Measurements from ENCODE around the gene SLC37A1. TPM values are rescaled to one million over a fixed set of nuclear protein-coding genes. Genes with fewer than 3 reads are reported as not detected.

The SLC37A1 gene
- total and polyA plus RNA-seq, 4 donors, result 2.0 to 7.2 (median 4.3) TPM

DNA sequence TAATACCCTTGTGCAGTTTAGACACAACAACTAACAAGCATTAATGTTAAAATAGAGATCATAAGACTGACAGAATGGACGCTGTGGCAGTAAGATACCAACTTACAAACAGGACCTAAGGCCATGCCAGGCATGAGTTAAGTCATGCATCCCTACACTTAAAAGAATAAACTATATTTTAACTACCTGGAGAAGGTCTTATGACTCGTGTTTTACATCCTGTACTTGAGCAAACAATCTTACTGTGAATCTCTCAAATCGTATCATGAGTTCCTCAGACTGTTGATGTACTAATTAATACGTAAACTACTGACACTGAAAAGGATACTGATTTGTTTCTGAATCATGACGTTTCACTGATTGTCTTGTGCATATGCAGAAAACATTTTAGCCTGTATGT lies 15.6 kb upstream of the SLC37A1 start (continued):
- no peak for TF ChIP-seq TAF1 (conservative IDR thresholded peaks at IDR 0.05)

DNA sequence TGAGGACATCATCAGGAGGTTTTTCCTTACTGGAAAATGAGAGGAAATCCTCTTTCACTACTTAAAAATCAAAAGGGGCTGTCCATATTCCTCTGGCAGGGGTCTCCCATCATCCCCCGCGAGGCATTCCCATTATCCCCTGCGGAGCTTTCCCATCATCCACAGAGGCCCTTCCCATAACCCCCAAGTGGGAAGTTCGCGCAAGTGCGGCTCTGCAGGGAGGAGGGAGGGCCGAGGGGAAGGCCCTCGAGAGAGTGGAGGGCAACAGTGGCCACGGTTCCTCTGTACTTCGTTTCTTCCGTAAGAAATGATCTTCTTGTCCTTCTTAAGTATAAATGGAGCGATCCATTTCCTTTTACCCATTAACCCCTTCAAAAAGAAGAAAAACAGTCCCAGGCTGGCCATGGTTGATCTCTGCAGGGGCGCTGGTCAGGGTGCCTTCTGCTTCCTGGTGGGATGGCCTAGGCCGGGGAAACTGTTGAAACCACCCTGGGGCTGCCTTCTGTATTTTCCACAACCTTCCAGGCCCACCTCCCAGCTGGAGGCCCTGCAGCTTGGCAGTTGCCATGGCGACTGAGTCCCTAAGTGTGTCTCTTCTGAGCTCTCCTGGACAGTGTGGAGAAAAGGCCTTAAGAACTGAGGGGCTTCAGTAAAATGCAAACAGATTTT lies 14.1 kb upstream of the SLC37A1 start:
- TF ChIP-seq, protein P1, sequence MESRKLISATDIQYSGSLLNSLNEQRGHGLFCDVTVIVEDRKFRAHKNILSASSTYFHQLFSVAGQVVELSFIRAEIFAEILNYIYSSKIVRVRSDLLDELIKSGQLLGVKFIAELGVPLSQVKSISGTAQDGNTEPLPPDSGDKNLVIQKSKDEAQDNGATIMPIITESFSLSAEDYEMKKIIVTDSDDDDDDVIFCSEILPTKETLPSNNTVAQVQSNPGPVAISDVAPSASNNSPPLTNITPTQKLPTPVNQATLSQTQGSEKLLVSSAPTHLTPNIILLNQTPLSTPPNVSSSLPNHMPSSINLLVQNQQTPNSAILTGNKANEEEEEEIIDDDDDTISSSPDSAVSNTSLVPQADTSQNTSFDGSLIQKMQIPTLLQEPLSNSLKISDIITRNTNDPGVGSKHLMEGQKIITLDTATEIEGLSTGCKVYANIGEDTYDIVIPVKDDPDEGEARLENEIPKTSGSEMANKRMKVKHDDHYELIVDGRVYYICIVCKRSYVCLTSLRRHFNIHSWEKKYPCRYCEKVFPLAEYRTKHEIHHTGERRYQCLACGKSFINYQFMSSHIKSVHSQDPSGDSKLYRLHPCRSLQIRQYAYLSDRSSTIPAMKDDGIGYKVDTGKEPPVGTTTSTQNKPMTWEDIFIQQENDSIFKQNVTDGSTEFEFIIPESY (IDR thresholded peaks at IDR 0.05), result no peak
- no peak for TF ChIP-seq HNF4G (IDR thresholded peaks at IDR 0.05)
- no peak for TF ChIP-seq YY1 (IDR thresholded peaks at IDR 0.05)
- TF ChIP-seq NR2F2 (IDR thresholded peaks at IDR 0.05), result no peak
- TF ChIP-seq, protein P2, sequence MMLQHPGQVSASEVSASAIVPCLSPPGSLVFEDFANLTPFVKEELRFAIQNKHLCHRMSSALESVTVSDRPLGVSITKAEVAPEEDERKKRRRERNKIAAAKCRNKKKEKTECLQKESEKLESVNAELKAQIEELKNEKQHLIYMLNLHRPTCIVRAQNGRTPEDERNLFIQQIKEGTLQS (IDR thresholded peaks at IDR 0.05), result no peak
- TF ChIP-seq TAF1 (conservative IDR thresholded peaks at IDR 0.05), result no peak
- no peak for TF ChIP-seq FOXA2 (IDR thresholded peaks at IDR 0.05)
- TF ChIP-seq FOXA1 (IDR thresholded peaks at IDR 0.05), result no peak
- WGBS, result 80% methylated on average over 15 of the region's 15 CpGs
- Histone ChIP-seq H3K9me3 (ENCODE audit: control insufficient read depth in 4 of 4, low read length in 3 of 4) (no peaks in the 10 kb centered on the region), H3K36me3 (ENCODE audit: control insufficient read depth in 4 of 4, insufficient read depth in 3 of 4, low read depth in 1 of 4, low read length in 3 of 4) (no peaks in the 10 kb centered on the region), H3K4me3 (ENCODE audit: low read depth in 1 of 3, low read length in 3 of 3) (no peak overlapping the region), H3K4me1 (ENCODE audit: control insufficient read depth in 4 of 4, insufficient read depth in 4 of 4, low read length in 3 of 4) (peaks cover 5 to 15% (median 9%) of the 10 kb centered on the region in 4 donors), H3K9ac (ENCODE audit: low read depth in 1 of 2, low read length in 2 of 2) (no peak overlapping the region), H3K27me3 (ENCODE audit: control insufficient read depth in 4 of 4, insufficient read depth in 4 of 4, low read length in 3 of 4) (no peaks in the 10 kb centered on the region), H3K27ac (ENCODE audit: low read depth in 1 of 2, low read length in 2 of 2) (no peak overlapping the region)
- DNase-seq (ENCODE audit: low spot score), result no peak

DNA sequence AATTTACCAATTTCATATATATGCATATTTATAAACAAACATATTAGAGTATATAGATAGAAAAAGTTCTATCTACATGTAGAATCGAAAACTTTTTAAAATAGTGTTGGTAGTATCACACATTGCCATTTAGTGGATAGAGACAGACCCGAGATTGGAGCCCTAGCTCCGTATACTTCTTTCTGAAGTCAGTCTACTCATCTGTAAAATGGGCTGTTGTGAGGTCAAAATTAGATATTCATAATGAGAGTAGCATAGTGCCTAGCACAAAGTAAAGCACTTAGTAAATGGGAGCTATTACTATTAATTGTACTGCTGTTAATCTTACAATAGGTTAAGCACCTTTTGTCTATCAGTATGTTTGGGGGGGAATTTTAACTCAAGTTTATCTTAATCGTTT lies 13.4 kb upstream of the SLC37A1 start:
- 85% methylated on average over 4 of the region's 4 CpGs for WGBS
- H3K27me3 ChIP-seq (ENCODE audit: control insufficient read depth in 4 of 4, insufficient read depth in 4 of 4, low read length in 3 of 4), result no peaks in the 10 kb centered on the region
- H3K27ac ChIP-seq (ENCODE audit: low read depth in 1 of 2, low read length in 2 of 2), result no peak overlapping the region
- H3K9ac ChIP-seq (ENCODE audit: low read depth in 1 of 2, low read length in 2 of 2), result no peak overlapping the region
- TF ChIP-seq RXRA (IDR thresholded peaks at IDR 0.05), result no peak
- TF ChIP-seq, protein P3, sequence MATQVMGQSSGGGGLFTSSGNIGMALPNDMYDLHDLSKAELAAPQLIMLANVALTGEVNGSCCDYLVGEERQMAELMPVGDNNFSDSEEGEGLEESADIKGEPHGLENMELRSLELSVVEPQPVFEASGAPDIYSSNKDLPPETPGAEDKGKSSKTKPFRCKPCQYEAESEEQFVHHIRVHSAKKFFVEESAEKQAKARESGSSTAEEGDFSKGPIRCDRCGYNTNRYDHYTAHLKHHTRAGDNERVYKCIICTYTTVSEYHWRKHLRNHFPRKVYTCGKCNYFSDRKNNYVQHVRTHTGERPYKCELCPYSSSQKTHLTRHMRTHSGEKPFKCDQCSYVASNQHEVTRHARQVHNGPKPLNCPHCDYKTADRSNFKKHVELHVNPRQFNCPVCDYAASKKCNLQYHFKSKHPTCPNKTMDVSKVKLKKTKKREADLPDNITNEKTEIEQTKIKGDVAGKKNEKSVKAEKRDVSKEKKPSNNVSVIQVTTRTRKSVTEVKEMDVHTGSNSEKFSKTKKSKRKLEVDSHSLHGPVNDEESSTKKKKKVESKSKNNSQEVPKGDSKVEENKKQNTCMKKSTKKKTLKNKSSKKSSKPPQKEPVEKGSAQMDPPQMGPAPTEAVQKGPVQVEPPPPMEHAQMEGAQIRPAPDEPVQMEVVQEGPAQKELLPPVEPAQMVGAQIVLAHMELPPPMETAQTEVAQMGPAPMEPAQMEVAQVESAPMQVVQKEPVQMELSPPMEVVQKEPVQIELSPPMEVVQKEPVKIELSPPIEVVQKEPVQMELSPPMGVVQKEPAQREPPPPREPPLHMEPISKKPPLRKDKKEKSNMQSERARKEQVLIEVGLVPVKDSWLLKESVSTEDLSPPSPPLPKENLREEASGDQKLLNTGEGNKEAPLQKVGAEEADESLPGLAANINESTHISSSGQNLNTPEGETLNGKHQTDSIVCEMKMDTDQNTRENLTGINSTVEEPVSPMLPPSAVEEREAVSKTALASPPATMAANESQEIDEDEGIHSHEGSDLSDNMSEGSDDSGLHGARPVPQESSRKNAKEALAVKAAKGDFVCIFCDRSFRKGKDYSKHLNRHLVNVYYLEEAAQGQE (IDR thresholded peaks at IDR 0.05), result no peak
- no peak for TF ChIP-seq NR2F2 (IDR thresholded peaks at IDR 0.05)
- TF ChIP-seq YY1 (IDR thresholded peaks at IDR 0.05), result no peak
- no peak for TF ChIP-seq RAD21 (IDR thresholded peaks at IDR 0.05)
- no peak for TF ChIP-seq FOXA2 (IDR thresholded peaks at IDR 0.05)
- no peak for TF ChIP-seq JUND (IDR thresholded peaks at IDR 0.05)
- TF ChIP-seq TAF1 (conservative IDR thresholded peaks at IDR 0.05), result no peak
- TF ChIP-seq, protein P2 (IDR thresholded peaks at IDR 0.05), result no peak
- no peak for TF ChIP-seq FOXA1 (IDR thresholded peaks at IDR 0.05)
- no peak for TF ChIP-seq SP1 (IDR thresholded peaks at IDR 0.05)
- TF ChIP-seq, protein P4, sequence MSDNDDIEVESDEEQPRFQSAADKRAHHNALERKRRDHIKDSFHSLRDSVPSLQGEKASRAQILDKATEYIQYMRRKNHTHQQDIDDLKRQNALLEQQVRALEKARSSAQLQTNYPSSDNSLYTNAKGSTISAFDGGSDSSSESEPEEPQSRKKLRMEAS (IDR thresholded peaks at IDR 0.05), result no peak
- TF ChIP-seq HNF4G (IDR thresholded peaks at IDR 0.05), result no peak
- no peak for TF ChIP-seq EGR1 (IDR thresholded peaks at IDR 0.05; ENCODE audit: low read depth in 2 of 2)
- TF ChIP-seq, protein P1 (IDR thresholded peaks at IDR 0.05), result no peak
- no peak for TF ChIP-seq HNF4A (conservative IDR thresholded peaks at IDR 0.05)
- TF ChIP-seq, protein P5, sequence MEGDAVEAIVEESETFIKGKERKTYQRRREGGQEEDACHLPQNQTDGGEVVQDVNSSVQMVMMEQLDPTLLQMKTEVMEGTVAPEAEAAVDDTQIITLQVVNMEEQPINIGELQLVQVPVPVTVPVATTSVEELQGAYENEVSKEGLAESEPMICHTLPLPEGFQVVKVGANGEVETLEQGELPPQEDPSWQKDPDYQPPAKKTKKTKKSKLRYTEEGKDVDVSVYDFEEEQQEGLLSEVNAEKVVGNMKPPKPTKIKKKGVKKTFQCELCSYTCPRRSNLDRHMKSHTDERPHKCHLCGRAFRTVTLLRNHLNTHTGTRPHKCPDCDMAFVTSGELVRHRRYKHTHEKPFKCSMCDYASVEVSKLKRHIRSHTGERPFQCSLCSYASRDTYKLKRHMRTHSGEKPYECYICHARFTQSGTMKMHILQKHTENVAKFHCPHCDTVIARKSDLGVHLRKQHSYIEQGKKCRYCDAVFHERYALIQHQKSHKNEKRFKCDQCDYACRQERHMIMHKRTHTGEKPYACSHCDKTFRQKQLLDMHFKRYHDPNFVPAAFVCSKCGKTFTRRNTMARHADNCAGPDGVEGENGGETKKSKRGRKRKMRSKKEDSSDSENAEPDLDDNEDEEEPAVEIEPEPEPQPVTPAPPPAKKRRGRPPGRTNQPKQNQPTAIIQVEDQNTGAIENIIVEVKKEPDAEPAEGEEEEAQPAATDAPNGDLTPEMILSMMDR (IDR thresholded peaks at IDR 0.05; ENCODE audit: low read depth, low read length, missing input control), result no peak
- no peak for TF ChIP-seq GABPA (IDR thresholded peaks at IDR 0.05 in 1 of 2, conservative IDR thresholded peaks at IDR 0.05 in 1 of 2)
- H3K4me3 ChIP-seq (ENCODE audit: low read depth in 1 of 3, low read length in 3 of 3), result no peak overlapping the region
- H3K9me3 ChIP-seq (ENCODE audit: control insufficient read depth in 4 of 4, low read length in 3 of 4), result no peaks in the 10 kb centered on the region
- H3K36me3 ChIP-seq (ENCODE audit: control insufficient read depth in 4 of 4, insufficient read depth in 3 of 4, low read depth in 1 of 4, low read length in 3 of 4), result no peaks in the 10 kb centered on the region
- DNase-seq (ENCODE audit: low spot score), result no peak
- H3K4me1 ChIP-seq (ENCODE audit: control insufficient read depth in 4 of 4, insufficient read depth in 4 of 4, low read length in 3 of 4), result peaks cover 5 to 15% (median 9%) of the 10 kb centered on the region in 4 donors

Measured in liver (tissue), 9 donors.